Activated CD4-positive, CD25-positive, alpha-beta regulatory T cell treated with anti-CD3 and anti-CD28 coated beads, Interleukin-2, amount 50 U/mL, for 24 hours (primary cell): ENCODE data around the gene CSTB.
"Not testable (repeated sequence)": the region's sequence is repeated elsewhere in the genome, so short reads cannot be mapped to it uniquely, and the experiment has no call there.

Source experiments
- ATAC-seq, 2 donors: fragments of 150-1000 bp; cut with Tn5 transposase; one replicate each; pipeline ENCODE4 v1.10.0; 2021; ENCODE audit warnings: mild to moderate bottlenecking in 1 of 2, moderate library complexity in 1 of 2

The CSTB gene

GRCh38 chr21:43775795-43776430 is at the start of gene CSTB:
Gene CSTB (minus strand): TSS chr21:43776308. CDS start chr21:43776269, 39 bp downstream.
- ATAC-seq: peak; percentile 77 to 82

GRCh38 chr21:43825242-43825935 is 49.3 kb upstream of the CSTB start:
- no peak for ATAC-seq

- no peak for ATAC-seq
Observed at GRCh38 chr21:43824333-43825241, 48.5 kb upstream of the CSTB start.

DNA sequence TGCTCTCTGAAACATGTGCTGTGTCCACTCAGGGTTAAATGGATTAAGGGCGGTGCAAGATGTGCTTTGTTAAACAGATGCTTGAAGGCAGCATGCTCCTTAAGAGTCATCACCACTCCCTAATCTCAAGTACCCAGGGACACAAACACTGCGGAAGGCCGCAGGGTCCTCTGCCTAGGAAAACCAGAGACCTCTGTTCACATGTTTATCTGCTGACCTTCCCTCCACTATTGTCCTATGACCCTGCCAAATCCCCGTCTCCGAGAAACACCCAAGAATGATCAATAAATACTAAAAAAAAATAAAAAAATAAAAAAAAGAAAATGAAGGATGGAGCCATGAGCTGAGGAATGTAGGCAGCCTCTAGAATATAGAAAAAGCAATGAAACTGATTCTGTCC is 46.6 kb upstream of the CSTB start:
- not testable (repeated sequence) for ATAC-seq

DNA sequence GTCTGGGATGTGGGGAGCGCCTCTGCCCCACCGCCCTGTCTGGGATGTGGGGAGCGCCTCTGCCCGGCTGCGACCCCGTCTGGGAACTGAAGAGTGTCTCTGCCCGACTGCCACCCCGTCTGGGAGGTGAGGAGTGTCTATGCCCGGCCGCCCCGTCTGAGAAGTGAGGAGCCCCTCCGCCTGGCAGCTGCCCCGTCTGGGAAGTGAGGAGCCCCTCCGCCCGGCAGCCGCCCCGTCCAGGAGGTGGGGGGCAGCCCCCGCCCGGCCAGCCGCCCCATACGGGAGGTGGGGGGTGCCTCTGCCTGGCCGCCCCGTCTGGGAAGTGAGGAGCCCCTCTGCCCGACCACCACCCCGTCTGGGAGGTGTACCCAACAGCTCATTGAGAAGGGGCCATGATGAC is 46.1 kb upstream of the CSTB start:
- ATAC-seq: not testable (repeated sequence)

- no peak for ATAC-seq
Observed at GRCh38 chr21:43820466-43820865, 44.4 kb upstream of the CSTB start.

DNA sequence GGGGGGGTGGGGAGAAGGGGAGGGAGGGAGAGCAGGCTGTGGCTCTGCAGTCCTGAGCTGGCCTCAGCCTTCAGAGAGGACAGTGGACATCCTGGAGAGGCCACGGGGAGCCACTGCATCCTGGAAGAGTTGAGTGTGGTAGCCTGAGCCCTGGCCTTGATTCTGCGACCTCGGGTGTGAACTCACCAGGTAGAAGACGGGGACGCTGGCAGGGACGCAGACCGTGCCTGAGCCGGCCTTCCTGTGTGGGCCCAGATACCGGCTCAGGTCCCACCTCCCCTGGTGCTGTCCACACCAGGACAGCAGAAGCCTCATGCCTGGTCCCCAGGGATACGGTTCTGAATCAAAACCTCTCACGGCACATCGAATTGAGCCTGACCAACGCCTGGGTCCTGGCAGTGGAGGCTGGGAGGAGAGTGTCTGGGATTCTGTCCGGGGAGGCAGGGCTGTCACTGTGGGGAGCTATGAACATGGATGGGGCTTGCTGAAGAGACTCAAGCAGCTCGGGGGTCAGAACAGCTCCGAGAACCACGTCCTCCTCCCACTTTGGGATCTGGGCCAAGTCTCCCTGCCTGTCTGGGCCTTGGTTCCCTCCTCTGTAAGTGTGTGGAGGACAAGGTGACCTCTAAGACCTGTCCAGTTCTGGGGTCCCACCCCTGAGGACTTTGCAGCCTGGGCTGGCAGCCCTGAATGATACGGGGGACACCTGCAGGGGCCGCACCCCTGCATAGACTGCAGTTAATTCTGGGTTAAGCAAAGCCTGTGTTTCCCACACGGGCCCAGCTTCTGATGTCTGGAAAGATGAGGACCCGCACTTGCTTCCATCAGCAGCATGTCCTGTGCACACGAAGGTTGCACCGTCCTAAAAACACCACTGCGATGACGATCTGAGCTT is 43.6 kb upstream of the CSTB start:
- no peak for ATAC-seq

GRCh38 chr21:43818685-43819084 is 42.6 kb upstream of the CSTB start:
- no peak for ATAC-seq

DNA sequence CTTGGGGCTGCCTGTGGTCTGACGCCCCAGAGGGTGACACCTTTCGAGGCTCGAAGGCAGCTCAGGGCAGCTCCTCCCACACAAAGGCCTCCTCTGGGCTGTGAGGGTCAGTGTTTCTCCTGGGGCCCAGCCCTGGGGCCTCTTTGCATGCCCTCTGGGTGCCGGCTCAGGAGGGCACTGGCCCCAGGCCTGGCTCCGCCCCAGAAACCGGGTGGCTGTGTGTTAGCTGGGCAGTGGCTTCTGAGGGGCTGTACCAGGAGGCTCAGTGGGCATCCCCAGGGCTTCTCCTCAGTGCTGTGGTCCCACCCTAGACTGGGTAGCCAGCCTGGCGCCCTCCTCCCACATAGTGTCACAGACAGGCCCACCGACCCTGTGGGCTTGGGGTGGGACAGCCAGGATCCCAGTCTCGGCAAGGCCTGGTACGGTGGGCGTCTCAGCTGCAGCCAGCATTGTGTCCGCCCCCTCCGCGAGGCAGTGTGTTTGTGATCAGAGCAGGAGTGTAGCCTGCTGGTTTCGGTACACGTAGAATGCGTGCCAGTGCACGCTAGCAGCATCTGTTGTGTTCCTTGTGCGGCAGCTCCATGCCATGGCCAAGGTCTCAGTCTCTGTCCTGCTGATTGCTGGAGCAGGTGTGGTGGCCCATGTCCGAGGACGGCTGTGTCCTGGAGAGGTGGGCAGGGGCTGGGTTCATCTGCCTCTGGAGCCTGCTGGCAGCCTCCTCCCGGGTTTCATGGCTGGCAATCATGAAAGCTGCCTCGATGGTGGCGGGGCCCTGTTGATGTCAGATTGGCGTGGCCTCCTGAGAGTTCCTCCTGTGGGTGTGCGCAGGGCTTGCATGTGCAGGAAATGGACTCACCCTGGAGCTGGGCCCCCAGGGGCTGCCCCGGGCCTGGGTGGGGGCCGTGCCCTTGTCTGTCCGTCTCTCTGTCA is 41.3 kb upstream of the CSTB start:
- ATAC-seq: no peak

- ATAC-seq: no peak
Observed at GRCh38 chr21:43816611-43817071, 40.5 kb upstream of the CSTB start.

GRCh38 chr21:43815991-43816390 is 39.9 kb upstream of the CSTB start:
- no peak for ATAC-seq

GRCh38 chr21:43815107-43815613 is 39.1 kb upstream of the CSTB start:
- ATAC-seq: no peak

DNA sequence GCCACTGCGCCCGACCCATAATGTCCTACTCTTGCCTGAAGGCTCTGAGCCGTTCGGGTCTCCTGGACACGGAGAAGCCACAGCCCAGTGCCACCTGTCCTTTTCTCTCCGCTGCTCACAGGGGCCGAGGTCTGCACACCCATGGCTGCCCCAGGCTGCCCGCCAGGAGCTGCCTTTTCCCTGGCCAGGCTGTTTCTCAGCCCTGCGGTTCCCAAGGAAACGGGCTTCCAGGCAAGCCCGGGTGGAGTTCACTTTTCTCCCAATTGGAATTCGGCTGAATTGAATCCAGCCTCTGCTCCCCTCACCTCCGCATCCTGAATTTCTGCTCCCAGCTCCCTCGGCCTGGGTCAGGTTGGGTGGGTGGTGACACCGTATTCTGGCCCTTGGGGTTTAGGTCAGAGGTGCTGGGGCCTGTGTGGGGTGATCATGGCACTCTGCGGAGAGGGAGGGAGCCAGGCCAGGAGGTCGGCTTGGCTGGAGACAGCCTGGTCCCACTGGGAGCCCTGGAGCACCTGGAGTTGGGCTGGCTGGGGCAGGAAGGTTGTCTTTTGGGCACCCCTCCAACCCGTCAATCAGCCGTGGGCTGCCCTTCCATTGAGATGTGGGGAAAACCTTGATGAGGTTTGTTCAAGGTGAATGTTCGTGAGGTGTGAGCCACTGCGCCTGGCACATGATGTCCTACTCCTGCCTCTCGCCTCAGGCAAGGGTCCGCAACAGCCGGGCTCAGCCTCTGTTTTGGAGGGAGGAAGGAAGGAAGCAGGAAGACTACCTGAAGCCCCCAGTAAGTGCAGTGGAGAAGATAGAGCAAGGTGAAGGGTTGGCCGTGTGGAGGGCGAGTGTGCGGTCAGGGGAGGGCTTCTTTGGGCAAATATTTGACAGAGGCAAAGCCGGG is 38.4 kb upstream of the CSTB start:
- no peak for ATAC-seq

GRCh38 chr21:43813656-43813980 is 37.5 kb upstream of the CSTB start:
- no peak for ATAC-seq

DNA sequence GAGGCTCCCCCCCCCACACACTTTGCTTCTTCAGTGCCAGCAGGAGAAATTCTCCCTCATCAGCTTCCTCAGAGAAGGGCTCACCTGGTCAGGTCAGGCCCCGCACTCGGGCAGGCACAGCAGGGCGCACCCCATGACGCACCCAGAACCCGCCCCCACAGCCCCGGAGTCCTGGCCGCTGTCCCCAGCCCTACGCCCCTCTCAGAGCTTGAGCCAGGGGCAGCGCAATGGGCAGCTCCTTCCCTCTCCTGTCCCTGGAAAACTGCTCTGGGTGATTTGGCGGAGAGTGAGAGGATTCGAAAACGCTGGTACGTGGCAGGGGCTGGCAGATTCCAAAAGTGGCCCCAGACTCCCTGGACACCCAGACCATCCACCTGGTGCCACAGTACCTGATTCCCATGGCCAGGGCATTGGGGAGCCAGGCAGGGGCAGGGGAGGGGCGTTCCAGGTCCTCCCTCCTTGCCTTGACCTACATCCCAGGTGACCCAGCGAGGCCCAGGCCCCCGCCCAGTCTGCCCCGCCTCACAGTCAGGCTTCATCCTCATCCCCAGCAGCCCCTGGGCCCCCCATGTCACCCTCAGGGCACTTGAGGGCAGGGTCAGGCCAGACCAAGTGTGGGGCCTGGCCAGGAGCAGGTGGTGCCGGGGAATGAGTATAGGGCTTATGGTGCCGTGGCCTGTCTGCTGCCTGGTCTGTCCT is 37.0 kb upstream of the CSTB start:
- no peak for ATAC-seq

DNA sequence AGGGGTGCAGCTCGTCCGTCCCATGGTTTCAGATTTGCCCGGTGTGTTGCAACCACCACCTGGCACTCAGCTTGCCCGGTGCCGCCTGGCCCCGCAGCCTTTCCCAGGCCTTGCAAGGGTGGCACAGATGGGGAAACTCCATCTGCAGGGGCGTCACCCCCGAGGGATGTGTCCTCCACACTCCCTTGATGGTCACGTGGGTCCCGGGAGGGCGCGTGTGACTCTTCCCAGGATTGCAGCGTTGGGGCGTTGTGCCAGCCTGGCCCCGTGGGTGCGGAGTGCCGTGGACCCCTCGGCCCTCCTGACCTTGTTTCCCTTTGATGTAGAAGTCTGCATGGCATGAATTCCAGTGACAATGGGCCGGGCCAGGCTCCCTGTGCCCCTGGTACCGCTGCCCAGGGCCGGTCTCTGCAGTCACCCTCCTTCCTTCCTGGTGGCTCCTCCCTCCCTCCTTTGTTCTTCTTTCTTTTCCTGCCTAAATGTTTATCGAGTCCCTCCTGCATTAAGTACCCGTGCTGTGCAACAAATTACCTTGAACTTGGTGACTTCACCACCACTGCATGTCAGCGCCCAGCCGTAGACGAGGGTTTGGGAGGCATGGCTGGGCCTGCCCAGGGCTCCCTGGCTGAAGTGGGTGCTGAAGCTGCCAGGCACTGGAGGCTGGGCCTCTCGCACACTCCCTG is 36.2 kb upstream of the CSTB start:
- no peak for ATAC-seq

- ATAC-seq: no peak
Observed at GRCh38 chr21:43811262-43812105, 35.4 kb upstream of the CSTB start.
